BJ (cell line): ENCODE measurements around the gene TUNAR. TPM values are rescaled to one million over a fixed set of nuclear protein-coding genes. Genes with fewer than 3 reads are reported as not detected.

Source experiments
- CTCF ChIA-PET: fragments of 350-600 bp; formaldehyde crosslinking; extraction: SDS; loops from one replicate; lab custom pipeline; 2021; ENCODE audit warnings: antibody characterized with exemption, inconsistent platforms; lab: Yijun Ruan, JAX
- POLR2A ChIA-PET: fragments of 300-600 bp; sonication (Branson Sonifier 250); formaldehyde crosslinking; extraction: SDS; loops from one replicate; lab custom pipeline; 2021; ENCODE audit warnings: antibody characterized with exemption; lab: Charles Lee
- DNase-seq: peaks from one replicate; pipeline ENCODE4 v3.0.0-alpha.2; 2011; ENCODE audit warnings: low read depth
- H3K27me3 ChIP-seq: 2 replicates; pipeline ENCODE4 v1.6.0; 2011; ENCODE audit warnings: low read length; ENCODE audit not compliant: control insufficient read depth, insufficient read depth
- H3K36me3 ChIP-seq: 2 replicates; pipeline ENCODE4 v1.5.1; 2011; ENCODE audit warnings: low read length; ENCODE audit not compliant: control insufficient read depth, insufficient read depth
- H3K4me3 ChIP-seq: 2 replicates; pipeline ENCODE4 v1.5.1; 2011; ENCODE audit warnings: low read depth, mild to moderate bottlenecking, control low read depth, low read length
- CTCF ChIP-seq: IDR thresholded peaks from 2 replicates; pipeline ENCODE4 v1.5.1; 2011; ENCODE audit warnings: low read depth, mild to moderate bottlenecking, control low read depth, inconsistent platforms, low read length, moderate library complexity; ENCODE audit not compliant: insufficient read depth
- polyA plus RNA-seq: library from polyadenylated mRNA; depleted of rRNA; stranded (reverse); fragments of >200 nt; gene quantifications from 2 replicates; pipeline ENCODE4 v1.2.3, GENCODE V29; 2011

Gene TUNAR
- polyA plus RNA-seq, 1 experiment: not detected

- no peak for DNase-seq
Observed at GRCh38 chr14:95831468-95831867, 45.2 kb upstream of the TUNAR start.

GRCh38 chr14:95832012-95832411 is 44.6 kb upstream of the TUNAR start:
- Histone ChIP-seq H3K27me3 (no peaks in the 10 kb centered on the region), H3K36me3 (no peaks in the 10 kb centered on the region), H3K4me3 (no peak overlapping the region)
- ChIA-PET POLR2A (no interaction called here), CTCF (no interaction called here)
- no peak for DNase-seq
- no peak for TF ChIP-seq CTCF

More at GRCh38 chr14:95831468-95831867, 45.2 kb upstream of the TUNAR start:
- no peak for TF ChIP-seq CTCF
- CTCF ChIA-PET: no interaction called here
- Histone ChIP-seq H3K27me3 (no peaks in the 10 kb centered on the region), H3K36me3 (no peaks in the 10 kb centered on the region), H3K4me3 (no peak overlapping the region)
- POLR2A ChIA-PET: no interaction called here

- CTCF ChIA-PET: no interaction called here
- H3K27me3 ChIP-seq: no peaks in the 10 kb centered on the region
- no peak for TF ChIP-seq CTCF
- H3K36me3 ChIP-seq: no peaks in the 10 kb centered on the region
- POLR2A ChIA-PET: no interaction called here
- DNase-seq: no peak
- H3K4me3 ChIP-seq: no peak overlapping the region
Observed at GRCh38 chr14:95833429-95833828, 43.2 kb upstream of the TUNAR start.

- no peak overlapping the region for H3K4me3 ChIP-seq
- no peak for DNase-seq
- no peaks in the 10 kb centered on the region for H3K27me3 ChIP-seq
- CTCF ChIA-PET: interaction anchor here (0.8 to 1.1 kb wide), 2 partner anchors 15 to 78 kb away, joined by 3 read pairs; no protein-coding TSS in a partner anchor
- no peaks in the 10 kb centered on the region for H3K36me3 ChIP-seq
- POLR2A ChIA-PET: no interaction called here
- TF ChIP-seq CTCF: no peak
Observed at GRCh38 chr14:95834496-95834895, 42.1 kb upstream of the TUNAR start.

- DNase-seq: no peak
- H3K36me3 ChIP-seq: no peaks in the 10 kb centered on the region
- no peak for TF ChIP-seq CTCF
- ChIA-PET CTCF (interaction anchor here (0.8 to 1.1 kb wide), 2 partner anchors 15 to 77 kb away, joined by 3 read pairs; no protein-coding TSS in a partner anchor), POLR2A (no interaction called here)
- no peak overlapping the region for H3K4me3 ChIP-seq
- H3K27me3 ChIP-seq: no peaks in the 10 kb centered on the region
Observed at GRCh38 chr14:95835121-95835730, 41.4 kb upstream of the TUNAR start.
